GM12892 (cell line): ENCODE data around the gene DNAJC25.

ENCODE experiments used
- POLR2A ChIP-seq: IDR thresholded peaks from 2 replicates; pipeline ENCODE4 v1.6.1; 2011; ENCODE audit warnings: low read depth, low read length, control low read depth
- POLR2AphosphoS5 ChIP-seq: IDR thresholded peaks from 2 replicates; pipeline ENCODE4 v1.6.1; 2011; ENCODE audit warnings: low read depth, low read length, control low read depth

DNA sequence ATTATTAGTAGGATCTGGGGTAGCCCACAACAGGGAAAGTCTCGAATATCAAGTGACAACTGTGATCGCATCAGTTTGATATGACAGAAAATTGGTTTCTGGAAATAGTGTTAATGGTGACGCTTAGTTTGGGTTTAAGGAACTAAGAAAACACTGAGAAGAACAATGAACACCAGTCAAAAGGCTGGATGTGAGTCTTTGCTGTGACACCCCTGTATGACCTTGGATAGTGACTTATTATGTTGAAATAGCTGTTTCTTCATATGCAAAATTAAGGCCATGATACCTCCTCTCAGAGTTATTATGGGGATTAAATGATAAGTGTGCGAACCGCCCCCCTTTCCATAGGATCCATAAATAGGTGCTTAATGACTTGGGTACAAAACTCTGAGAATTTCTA is 926 bp downstream of the DNAJC25 start:
- TF ChIP-seq POLR2A (no peak), POLR2AphosphoS5 (no peak)
